KG1 (cell line): ENCODE data around the gene CRHR1.

ENCODE experiments used
- DNase-seq: peaks from one replicate; lab custom pipeline; 2025; lab: John Stamatoyannopoulos, UW

Gene CRHR1

GRCh38 chr17:45823598-45823997 is 39.5 kb downstream of the CRHR1 start:
- DNase-seq: no peak

- DNase-seq: no peak
Measured at GRCh38 chr17:45824475-45824874, 40.4 kb downstream of the CRHR1 start.

- DNase-seq: no peak
Measured at GRCh38 chr17:45824901-45825492, 40.9 kb downstream of the CRHR1 start.

GRCh38 chr17:45825792-45826191 is 41.7 kb downstream of the CRHR1 start:
- DNase-seq: no peak

- DNase-seq: no peak
Measured at GRCh38 chr17:45826919-45827588, 42.9 kb downstream of the CRHR1 start.

- DNase-seq: no peak
Measured at GRCh38 chr17:45828171-45828570, 44.1 kb downstream of the CRHR1 start.

- no peak for DNase-seq
Measured at GRCh38 chr17:45828582-45829133, 44.5 kb downstream of the CRHR1 start.

GRCh38 chr17:45833920-45834319 is 49.8 kb downstream of the CRHR1 start:
- DNase-seq: no peak

- no peak for DNase-seq
Measured at GRCh38 chr17:45834471-45835396, 50.6 kb downstream of the CRHR1 start.

GRCh38 chr17:45835481-45835880 is 51.4 kb downstream of the CRHR1 start:
- no peak for DNase-seq

GRCh38 chr17:45836047-45837044 is 52.2 kb downstream of the CRHR1 start:
- DNase-seq: no peak

- no peak for DNase-seq
Measured at GRCh38 chr17:45837187-45837586, 53.1 kb downstream of the CRHR1 start.

- no peak for DNase-seq
Measured at GRCh38 chr17:45837603-45838002, 53.5 kb downstream of the CRHR1 start.

- DNase-seq: no peak
Measured at GRCh38 chr17:45838751-45839295, 54.7 kb downstream of the CRHR1 start.

- no peak for DNase-seq
Measured at GRCh38 chr17:45839442-45839841, 55.3 kb downstream of the CRHR1 start.

- no peak for DNase-seq
Measured at GRCh38 chr17:45841186-45841585, 57.1 kb downstream of the CRHR1 start.

GRCh38 chr17:45841883-45842525 is 57.9 kb downstream of the CRHR1 start:
- DNase-seq: no peak

- no peak for DNase-seq
Measured at GRCh38 chr17:45843722-45844121, 59.6 kb downstream of the CRHR1 start.

- no peak for DNase-seq
Measured at GRCh38 chr17:45844695-45845375, 60.7 kb downstream of the CRHR1 start, which contains the start of gene SPPL2C. Gene SPPL2C, plus strand, starts transcription at chr17:45844881. Its CDS starts 26 bp downstream, at chr17:45844907.
